ENCODE measurements around the gene MIAT.

MIAT gene

DNA sequence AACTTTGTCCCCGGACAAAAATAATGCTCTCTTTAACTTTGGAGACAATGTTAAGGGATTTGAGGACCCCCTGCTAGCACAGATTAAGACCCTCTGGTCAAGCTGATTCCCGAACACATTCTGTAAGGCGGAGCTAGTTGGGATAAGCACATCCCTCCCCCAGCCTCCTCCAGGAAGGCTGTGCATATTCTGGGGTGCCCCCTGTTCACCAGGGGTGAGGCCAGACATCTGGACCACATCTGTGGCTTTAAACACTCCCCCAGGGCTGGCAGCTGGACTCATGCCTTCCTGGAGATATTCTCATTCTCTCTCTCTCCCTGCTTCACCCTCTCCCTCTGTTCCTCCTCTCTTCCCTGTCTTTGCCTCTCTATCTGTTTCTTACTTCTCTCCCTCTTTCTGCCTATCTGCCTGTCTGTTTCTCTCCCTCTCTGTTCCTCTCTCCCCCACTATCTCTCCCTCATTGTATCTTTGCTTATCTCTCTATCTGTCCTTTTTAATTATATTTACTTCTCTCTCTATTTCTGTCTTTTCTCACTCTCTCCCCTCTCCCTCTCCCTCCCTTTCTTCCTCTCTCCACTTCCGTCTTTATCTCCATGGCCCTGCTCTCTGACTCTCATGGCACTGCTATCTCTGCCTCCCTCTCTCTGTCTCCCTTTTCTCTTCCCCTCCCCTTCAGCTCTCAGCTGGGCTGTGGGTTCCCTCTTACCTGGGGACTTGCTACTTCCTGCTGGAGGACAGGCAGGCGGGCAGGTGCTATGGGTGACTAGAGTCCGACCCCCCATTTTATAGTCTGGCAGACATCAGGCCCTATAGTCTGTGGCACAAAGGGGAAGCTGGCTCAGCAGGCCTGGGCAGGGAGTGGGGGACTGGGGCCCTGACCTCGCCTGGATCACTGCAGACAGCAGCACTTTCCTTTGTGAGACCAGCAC lies 39.9 kb upstream of the MIAT start, which contains the start of gene CRYBB1:
CRYBB1 (minus strand) TSS at position 757 of the 929 bp plus-strand sequence. CDS start 1,708 bp downstream, outside the sequence.
- CTCF ChIA-PET: no interaction called here
- DNase-seq (ENCODE audit: extremely low spot score): no peak

DNA sequence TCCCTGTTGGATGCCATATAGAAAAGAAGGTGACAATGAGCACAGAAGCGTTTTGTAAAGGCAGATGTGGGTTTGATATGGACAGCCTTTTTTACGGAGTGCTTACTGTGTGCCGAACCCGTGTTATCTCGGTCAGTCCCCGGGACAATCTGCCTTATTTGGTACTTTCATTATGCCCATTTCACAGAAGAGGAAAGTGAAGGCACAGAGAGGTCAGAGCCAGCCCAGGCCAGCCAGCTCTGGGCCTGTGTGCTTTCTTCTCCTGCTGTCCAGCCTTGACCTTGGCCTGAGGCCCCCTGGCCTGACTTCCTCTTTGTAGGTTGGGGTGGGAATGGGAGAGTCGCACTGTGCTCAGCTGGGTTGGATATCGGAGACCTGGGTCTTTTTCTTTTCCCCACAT lies 38.9 kb upstream of the MIAT start:
- no peak for TF ChIP-seq FOXK2 (IDR thresholded peaks at IDR 0.05)
- no peak for TF ChIP-seq SUZ12 (IDR thresholded peaks at IDR 0.05)
- no peak for TF ChIP-seq HDGF (IDR thresholded peaks at IDR 0.05; ENCODE audit: borderline replicate concordance)
- POLR2A ChIA-PET: no interaction called here
- DNase-seq (ENCODE audit: extremely low spot score): no peak
- CTCF ChIA-PET: no interaction called here

More for the DNA sequence above, 39.9 kb upstream of the MIAT start, which contains the start of gene CRYBB1:
- POLR2A ChIA-PET: no interaction called here
- TF ChIP-seq, protein P1, sequence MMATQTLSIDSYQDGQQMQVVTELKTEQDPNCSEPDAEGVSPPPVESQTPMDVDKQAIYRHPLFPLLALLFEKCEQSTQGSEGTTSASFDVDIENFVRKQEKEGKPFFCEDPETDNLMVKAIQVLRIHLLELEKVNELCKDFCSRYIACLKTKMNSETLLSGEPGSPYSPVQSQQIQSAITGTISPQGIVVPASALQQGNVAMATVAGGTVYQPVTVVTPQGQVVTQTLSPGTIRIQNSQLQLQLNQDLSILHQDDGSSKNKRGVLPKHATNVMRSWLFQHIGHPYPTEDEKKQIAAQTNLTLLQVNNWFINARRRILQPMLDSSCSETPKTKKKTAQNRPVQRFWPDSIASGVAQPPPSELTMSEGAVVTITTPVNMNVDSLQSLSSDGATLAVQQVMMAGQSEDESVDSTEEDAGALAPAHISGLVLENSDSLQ (IDR thresholded peaks at IDR 0.05): no peak
- TF ChIP-seq SP1 (IDR thresholded peaks at IDR 0.05): no peak
- no peak for TF ChIP-seq ELF4 (IDR thresholded peaks at IDR 0.05)

DNA sequence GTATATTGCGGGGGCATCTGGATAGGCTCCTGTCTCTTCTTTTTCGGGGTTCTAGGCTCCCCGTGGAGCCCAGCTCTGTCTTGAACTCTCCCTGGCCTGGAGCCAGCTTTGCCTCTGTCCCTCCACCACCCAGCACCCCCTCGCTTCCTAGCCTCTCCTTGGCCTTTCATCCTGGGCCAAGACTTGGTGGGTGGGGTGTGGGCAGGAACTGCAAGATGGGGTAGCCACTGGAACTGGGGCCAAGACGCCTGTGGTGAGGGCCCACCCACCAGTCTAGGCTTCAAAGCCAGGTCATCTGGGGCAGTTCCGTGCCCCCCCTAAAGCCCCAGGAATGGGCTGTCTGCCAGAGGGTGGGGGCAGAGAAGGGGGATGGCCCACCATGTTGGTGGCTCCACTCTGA lies 37.9 kb upstream of the MIAT start:
- TF ChIP-seq CTBP1 (IDR thresholded peaks at IDR 0.05; ENCODE audit: borderline replicate concordance): no peak
- TF ChIP-seq BHLHE40 (IDR thresholded peaks at IDR 0.05; ENCODE audit: borderline replicate concordance): no peak
- TF ChIP-seq LEF1 (IDR thresholded peaks at IDR 0.05; ENCODE audit: borderline replicate concordance): no peak
- no peak for TF ChIP-seq L3MBTL2 (conservative IDR thresholded peaks at IDR 0.05)
- no peak for TF ChIP-seq ELF4 (IDR thresholded peaks at IDR 0.05)
- TF ChIP-seq SP1 (IDR thresholded peaks at IDR 0.05): no peak
- TF ChIP-seq TARDBP (IDR thresholded peaks at IDR 0.05): no peak
- TF ChIP-seq HDGF (IDR thresholded peaks at IDR 0.05; ENCODE audit: borderline replicate concordance): no peak
- TF ChIP-seq, protein P1 (IDR thresholded peaks at IDR 0.05): no peak
- no peak for TF ChIP-seq NFRKB (IDR thresholded peaks at IDR 0.05)
- no peak for TF ChIP-seq FOXK2 (IDR thresholded peaks at IDR 0.05)
- no peak for DNase-seq (ENCODE audit: extremely low spot score)
- POLR2A ChIA-PET: no interaction called here
- CTCF ChIA-PET: no interaction called here

DNA sequence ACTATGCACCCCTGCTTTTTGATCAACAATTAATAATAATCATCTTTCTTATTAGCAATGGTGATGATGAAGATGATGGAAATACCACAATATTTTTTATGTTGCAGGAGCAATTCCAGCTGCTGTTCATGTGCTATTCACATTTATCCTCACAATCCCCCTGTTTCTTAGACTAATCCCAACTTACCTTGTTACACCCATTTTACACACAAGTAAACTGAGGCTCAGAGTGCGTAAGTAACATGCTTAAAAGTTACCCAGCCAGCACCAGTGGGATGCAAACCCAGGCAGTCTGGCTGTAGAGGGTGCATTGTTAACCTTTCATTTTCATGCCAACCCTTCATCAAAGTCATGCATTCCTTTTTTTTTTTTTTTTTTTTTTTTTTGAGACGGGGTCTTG lies 37.2 kb upstream of the MIAT start:
- DNase-seq (ENCODE audit: extremely low spot score): no peak
- CTCF ChIA-PET: no interaction called here
- POLR2A ChIA-PET: no interaction called here
- TF ChIP-seq ARNT (IDR thresholded peaks at IDR 0.05) (no peak), ZNF384 (IDR thresholded peaks at IDR 0.05) (0 out of 2 replicates have a peak, but pooled peaks have one; percentile 21)

DNA sequence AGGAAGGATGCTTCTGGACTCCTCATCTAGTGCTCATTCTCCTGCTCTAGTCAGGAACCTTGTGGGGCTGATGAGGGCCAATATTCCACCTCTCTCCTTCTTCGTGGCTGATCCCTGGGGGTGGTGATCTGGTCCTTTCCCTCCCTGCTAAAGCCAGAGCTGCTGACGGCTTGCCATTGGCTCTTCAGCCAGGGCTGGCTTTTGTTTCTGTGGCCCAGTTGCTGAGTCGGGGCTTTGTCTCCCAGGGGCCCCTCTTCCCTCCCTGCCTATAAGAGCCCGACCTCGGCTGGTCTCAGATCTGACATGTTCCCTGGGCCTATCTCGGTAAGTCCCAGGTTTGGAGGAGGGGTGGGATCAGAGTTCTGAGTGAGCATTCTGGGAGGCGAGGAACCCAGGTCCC lies 35.7 kb upstream of the MIAT start, which contains the start of gene CRYBA4:
CRYBA4 (plus strand) TSS at position 301 of the 400 bp plus-strand sequence. CDS start 634 bp downstream, outside the sequence.
- no peak for TF ChIP-seq FOXA1 (IDR thresholded peaks at IDR 0.05)
- TF ChIP-seq L3MBTL2 (conservative IDR thresholded peaks at IDR 0.05): no peak
- TF ChIP-seq BHLHE40 (IDR thresholded peaks at IDR 0.05; ENCODE audit: borderline replicate concordance): no peak
- TF ChIP-seq HDGF (IDR thresholded peaks at IDR 0.05; ENCODE audit: borderline replicate concordance): no peak
- no peak for TF ChIP-seq FOXK2 (IDR thresholded peaks at IDR 0.05)
- no peak for TF ChIP-seq SUZ12 (IDR thresholded peaks at IDR 0.05)
- TF ChIP-seq, protein P1 (IDR thresholded peaks at IDR 0.05): no peak
- TF ChIP-seq LEF1 (IDR thresholded peaks at IDR 0.05; ENCODE audit: borderline replicate concordance): no peak
- TF ChIP-seq ARNT (IDR thresholded peaks at IDR 0.05): no peak
- ChIA-PET POLR2A (no interaction called here), CTCF (no interaction called here)
- no peak for DNase-seq (ENCODE audit: extremely low spot score)

DNA sequence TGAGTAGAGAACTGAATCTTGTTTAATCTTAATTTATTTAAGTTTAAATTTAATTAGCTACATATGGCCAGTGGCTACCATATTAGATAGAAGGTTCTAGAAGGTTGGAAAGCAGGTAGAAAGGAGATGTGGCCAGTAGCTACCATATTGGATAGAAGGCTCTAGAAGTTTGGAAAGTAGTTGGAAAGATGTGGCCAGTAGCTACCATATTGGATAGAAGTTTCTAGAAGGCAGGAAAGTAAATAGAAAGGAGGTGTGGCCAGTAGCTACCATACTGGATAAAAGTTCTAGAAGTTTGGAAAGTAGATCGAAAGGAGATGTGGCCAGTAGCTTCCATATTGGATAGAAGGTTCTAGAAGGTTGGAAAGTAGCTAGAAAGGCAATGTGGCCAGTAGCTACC lies 33.4 kb upstream of the MIAT start:
- no peak for TF ChIP-seq HDGF (IDR thresholded peaks at IDR 0.05; ENCODE audit: borderline replicate concordance)
- TF ChIP-seq CTBP1 (IDR thresholded peaks at IDR 0.05; ENCODE audit: borderline replicate concordance): no peak
- no peak for TF ChIP-seq ELF4 (IDR thresholded peaks at IDR 0.05)
- no peak for TF ChIP-seq SP1 (IDR thresholded peaks at IDR 0.05)
- no peak for TF ChIP-seq TARDBP (IDR thresholded peaks at IDR 0.05)
- no peak for TF ChIP-seq SUZ12 (IDR thresholded peaks at IDR 0.05)
- CTCF ChIA-PET: no interaction called here

DNA sequence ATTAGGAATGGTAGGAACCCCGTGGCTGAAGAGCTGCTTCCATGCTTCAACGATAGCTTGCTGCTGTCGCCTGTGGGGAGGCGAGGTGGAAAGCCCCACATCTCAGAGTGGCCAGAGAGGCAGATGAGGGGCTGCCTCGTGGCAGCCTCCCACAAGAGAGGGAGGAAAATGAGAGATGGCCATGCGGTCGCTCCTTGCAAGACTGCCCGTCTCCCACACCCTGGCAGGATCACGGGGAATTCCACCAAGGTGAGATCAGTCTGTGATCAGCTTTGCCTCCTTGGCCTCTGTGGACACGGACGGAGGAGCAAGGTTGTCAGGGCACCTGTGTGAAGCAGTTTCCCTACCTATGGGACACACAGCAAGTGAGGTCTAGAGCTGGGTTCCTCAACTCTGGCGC lies 32.6 kb upstream of the MIAT start:
- ChIA-PET CTCF (no interaction called here), POLR2A (interaction anchor here (1.0 kb wide), 1 partner anchor 17 kb away, joined by 3 read pairs; no protein-coding TSS in a partner anchor)
- no peak for DNase-seq (ENCODE audit: extremely low spot score)

More for the DNA sequence above, 33.4 kb upstream of the MIAT start:
- POLR2A ChIA-PET: interaction anchor here (1.0 kb wide), 1 partner anchor 18 kb away, joined by 3 read pairs; no protein-coding TSS in a partner anchor
- DNase-seq (ENCODE audit: extremely low spot score): no peak

More for the DNA sequence above, 32.6 kb upstream of the MIAT start:
- TF ChIP-seq SP1 (IDR thresholded peaks at IDR 0.05): no peak
- TF ChIP-seq SUZ12 (IDR thresholded peaks at IDR 0.05): no peak
- no peak for TF ChIP-seq CTBP1 (IDR thresholded peaks at IDR 0.05; ENCODE audit: borderline replicate concordance)
- no peak for TF ChIP-seq NFRKB (IDR thresholded peaks at IDR 0.05)
- no peak for TF ChIP-seq FOXM1 (IDR thresholded peaks at IDR 0.05; ENCODE audit: borderline replicate concordance)
- TF ChIP-seq BHLHE40 (IDR thresholded peaks at IDR 0.05; ENCODE audit: borderline replicate concordance): no peak
- no peak for TF ChIP-seq ZNF384 (IDR thresholded peaks at IDR 0.05)
- TF ChIP-seq L3MBTL2 (conservative IDR thresholded peaks at IDR 0.05): no peak
- no peak for TF ChIP-seq FOXK2 (IDR thresholded peaks at IDR 0.05)
- no peak for TF ChIP-seq FOXA1 (IDR thresholded peaks at IDR 0.05)
- TF ChIP-seq LEF1 (IDR thresholded peaks at IDR 0.05; ENCODE audit: borderline replicate concordance): no peak

All from HEK293T (cell line).